ENCODE measurements around the gene USP40.

USP40 gene

DNA sequence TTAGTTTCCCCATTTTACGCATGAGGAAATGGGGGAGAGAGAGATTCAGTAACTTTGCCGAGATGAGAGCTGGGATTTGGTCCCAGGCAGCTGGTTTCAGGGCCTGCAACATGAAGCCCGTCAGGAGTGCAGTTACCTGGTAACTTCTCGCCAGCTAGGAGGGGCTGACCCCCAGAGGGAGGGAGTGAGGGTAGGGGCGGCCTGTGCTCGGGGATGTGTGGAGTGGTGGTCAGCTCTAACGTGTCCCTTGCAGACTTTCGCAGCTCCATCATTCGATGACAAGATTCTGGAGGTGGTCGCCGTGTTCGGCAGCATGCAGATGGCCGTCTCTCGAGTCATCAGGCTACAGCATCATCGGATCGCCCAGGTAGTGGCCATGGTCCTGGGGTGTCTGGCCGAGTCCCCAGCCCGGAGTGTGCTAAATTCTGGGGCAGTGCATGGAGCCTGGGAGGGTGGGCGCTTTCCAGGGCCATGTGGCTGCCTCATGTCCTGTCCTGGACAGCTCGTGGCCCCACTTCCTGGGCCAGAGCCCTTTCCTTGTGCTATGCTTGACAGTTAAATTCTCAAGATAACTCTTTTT is 108.5 kb downstream of the USP40 start:
- no peak for DNase-seq

DNA sequence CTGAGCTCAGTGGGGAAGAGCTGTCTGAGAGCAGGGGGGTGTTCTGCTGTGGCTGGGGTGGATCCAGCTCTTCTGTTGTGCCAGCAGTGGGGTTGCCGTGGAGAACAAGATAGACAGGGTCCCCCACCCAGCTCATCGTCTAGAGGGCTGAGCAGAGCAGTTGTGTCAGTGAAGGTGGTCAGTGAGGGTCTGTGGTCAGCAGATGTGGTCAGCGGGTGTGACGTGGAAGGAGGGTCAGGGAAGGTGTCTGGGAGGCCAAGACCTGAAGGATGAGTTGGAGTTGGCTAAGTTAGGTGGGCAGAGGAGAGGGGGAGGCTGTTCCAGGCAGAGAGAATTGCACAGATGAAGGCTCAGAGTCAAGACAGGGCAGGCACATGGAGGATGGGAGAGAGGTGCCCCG is 109.2 kb downstream of the USP40 start:
- DNase-seq: no peak

- DNase-seq: no peak
Observed at GRCh38 chr2:233456934-233457333, 109.6 kb downstream of the USP40 start.

- no peak for DNase-seq
Observed at GRCh38 chr2:233456111-233456510, 110.5 kb downstream of the USP40 start.

- DNase-seq: no peak
Observed at GRCh38 chr2:233455491-233455890, 111.1 kb downstream of the USP40 start.

GRCh38 chr2:233455006-233455405 is 111.6 kb downstream of the USP40 start:
- no peak for DNase-seq

DNA sequence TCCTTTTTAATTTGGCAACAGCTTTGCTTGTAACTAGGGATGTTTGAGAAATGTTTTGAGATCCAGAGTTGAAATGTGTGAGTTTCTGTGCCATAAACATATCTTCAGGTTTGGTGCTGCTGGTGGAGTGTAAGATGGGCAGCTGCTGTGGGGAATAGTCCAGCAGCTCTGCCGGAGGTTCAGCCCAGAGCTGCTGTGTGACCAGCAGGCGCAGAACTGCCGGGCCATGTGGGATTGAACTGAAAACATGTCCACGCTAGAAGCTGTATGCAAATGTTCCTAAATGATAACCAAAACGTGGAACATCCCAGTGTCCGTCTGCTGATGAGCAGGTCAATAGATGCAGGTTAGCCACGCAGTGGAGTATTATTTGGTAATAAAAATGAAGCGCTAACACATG is 112.7 kb downstream of the USP40 start:
- no peak for DNase-seq

DNA sequence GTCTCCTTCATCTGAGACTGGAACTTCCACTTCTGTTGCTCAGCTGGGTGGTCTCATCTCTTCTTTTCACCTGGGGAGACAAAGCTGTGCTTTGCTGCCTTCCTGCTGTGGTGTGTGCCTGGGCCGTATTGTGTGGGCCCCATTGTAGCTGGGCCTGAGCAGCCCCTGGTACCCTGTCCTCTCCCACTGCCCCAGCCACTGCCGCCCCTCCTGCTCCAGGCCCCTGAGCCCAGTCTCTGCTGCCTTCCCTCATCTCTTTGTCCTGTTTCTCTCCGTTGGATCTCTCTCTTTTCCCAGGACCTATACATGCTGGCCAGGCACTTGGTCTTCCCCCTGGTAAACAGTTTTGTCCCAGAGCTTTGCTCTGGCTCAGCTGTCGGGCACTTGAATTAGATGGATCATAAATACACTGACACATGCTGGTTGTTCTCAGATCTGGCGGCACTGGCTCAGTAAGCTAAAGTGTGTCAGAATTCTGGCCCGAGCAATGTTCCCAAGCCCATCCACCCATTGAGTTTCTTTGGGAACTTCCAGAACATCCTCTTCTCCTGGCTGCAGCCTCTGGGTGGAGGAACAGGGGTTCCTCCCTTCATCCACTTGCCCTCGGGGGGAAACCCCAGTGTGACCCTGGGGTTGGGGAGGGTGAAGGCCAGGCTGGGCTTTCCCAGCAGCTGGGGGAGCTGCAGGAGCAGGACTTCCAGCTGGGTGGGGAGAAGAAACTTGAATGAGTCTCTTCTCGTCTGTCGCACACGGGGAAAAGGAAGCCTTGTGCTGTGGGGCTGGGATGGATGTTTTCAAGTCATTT is 113.3 kb downstream of the USP40 start:
- no peak for DNase-seq

- DNase-seq: no peak
Observed at GRCh38 chr2:233451950-233452349, 114.6 kb downstream of the USP40 start.

- no peak for DNase-seq
Observed at GRCh38 chr2:233450864-233451575, 115.6 kb downstream of the USP40 start.

DNA sequence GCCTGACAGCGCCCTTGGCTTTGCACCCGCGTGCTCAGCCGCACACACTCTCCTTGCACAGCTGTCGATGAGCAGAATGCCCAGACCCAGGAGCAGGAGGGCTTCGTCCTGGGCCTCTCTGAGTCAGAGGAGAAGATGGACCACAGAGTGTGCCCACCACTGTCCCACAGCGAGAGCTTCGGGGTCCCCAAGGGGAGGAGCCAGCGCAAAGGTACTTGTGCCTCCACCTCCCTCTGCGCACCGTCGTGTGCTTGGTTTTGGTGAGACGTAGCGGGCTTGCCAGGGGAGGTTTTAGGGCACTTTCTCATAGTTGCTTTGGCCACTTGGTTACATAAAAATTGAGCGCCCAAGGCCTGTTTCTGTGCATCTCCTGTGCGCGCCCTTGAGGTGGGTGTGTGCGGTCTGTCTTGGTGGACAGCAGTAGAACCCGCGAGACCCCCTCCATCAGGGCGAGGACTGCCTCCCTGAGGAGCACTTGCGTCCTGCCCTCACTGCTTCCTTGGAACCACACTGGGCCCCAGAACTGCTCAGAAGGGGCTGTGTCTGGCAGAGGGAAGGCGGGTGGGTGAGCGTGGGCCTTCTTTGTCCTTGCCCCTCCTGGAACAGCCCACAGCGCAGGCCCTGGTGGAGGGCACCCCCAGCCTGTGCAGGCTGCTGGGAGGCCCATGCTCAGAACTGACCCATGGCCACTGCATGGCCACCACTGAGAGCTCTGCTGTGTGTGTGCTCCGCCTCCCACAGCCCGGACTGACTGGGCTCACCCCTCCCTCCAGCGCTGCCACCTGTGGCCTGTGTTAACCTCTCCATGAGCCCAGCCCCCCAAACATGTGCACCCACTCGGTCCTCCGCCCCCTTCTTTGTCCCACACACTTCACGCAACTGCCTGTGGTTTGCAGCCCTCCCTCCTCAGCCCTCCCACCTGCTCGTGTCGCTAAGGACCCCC is 116.4 kb downstream of the USP40 start:
- DNase-seq: no peak

- no peak for DNase-seq
Observed at GRCh38 chr2:233449081-233449901, 117.3 kb downstream of the USP40 start.

GRCh38 chr2:233448575-233448974 is 118.0 kb downstream of the USP40 start:
- no peak for DNase-seq

- DNase-seq: no peak
Observed at GRCh38 chr2:233448220-233448559, 118.4 kb downstream of the USP40 start.

DNA sequence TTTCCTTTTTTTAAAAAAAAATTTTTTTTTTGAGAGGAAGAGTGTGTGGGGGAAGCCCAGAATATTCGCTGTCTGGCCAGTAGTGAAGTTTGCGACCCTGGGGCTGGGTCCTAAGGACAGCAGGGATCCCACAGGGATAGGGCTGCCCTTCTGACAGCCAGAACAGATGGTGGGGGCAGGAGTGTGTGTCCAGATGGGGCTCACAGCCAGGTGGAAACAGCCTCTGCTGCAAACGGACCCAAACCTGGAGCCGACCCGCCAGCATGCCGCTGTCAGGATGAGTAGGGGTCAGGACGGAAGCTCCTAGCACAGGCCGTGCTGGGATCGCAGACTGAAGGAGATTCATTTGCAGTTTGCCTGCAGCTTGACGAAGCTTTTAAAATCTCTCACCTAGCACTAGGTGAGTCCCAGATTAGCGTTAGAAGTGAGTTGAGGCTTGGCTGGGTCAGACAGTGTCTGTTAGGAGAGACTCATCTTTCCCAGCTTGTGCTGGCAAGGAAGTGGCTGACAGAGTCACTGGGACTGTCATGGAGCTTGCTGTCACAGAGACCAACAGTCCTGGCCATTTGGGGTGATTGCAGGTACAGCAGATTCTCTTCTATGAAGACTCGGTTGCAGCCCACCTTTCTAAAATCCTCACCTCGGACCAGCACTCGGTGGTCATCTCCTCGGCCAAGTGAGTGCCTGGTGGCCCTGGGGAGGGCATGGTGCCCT is 118.9 kb downstream of the USP40 start:
- DNase-seq: no peak

- no peak for DNase-seq
Observed at GRCh38 chr2:233446606-233447305, 119.8 kb downstream of the USP40 start.

GRCh38 chr2:233446121-233446520 is 120.5 kb downstream of the USP40 start:
- DNase-seq: no peak

GRCh38 chr2:233445152-233445830 is 121.3 kb downstream of the USP40 start:
- no peak for DNase-seq

DNA sequence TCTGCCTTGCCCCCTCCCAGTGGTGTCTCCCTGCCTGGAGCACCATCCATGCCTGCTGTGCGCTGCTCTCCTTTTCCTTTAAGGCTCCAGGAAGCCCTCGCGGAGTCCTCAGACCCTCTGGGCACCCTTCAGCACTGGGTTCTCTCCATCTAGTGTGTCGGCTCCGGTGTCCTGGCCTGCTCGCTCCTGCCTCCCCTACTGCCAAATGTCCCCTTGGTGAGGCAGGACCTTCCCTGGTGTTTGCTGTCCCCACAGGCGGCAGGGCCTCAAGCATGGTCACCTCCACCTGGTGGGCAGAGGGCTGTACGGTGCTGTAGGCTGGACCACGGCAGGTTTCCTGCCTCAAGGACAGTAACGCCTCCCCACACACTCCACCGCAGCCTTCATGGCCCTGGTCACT is 122.1 kb downstream of the USP40 start:
- DNase-seq: no peak

DNA sequence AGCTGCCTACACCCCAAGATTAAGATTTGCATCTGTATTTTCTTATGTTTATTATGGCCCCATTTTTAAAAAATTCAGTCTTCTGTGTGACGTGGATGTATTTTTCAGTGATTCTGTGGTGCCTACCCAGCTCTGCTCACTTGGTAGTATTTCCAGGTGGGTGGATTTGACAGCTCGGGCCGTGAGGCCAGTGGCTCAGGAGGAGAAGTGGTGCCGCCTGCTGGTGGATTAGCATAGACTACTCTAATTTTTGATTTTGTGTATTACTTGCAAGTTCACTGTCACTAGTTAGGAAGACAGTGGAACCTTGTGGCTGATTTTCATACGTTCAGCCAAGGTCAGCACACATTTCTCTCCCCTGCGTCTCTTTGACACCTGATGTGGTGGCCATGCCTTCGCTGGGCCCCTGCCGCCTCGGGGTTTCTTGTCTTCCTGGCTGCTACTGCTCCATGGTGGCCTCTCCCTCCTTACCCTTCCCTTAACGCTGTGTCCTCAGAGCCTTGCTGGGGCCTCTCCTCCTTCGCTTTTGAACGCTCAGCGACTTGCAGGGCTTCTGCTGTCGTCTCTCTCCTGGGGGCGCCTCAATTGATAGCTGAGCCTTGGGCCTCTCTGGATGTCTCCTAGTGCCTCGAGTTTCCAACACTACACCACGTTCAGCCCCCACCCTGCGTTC is 122.9 kb downstream of the USP40 start:
- peak; percentile 87 for DNase-seq

Data from stimulated activated CD8-positive, alpha-beta memory T cell treated with anti-CD3 and anti-CD28 coated beads, Interleukin-4, amount 100 ng/mL, for 48 hours (primary cell).